ENCODE measurements around the gene SMIM8. TPM values are rescaled to one million over a fixed set of nuclear protein-coding genes. Genes with fewer than 3 reads are reported as not detected.

The SMIM8 gene
- total RNA-seq, 1 experiment from 2014 or later, result 6.6 TPM

- H4K8ac ChIP-seq (replicated peaks; ENCODE audit: insufficient read length, low read depth, low read length), result no peak overlapping the region
- no peak for DNase-seq
- no peak overlapping the region for H3K27ac Mint-ChIP-seq
Observed at GRCh38 chr6:87281426-87281825, 41.0 kb upstream of the SMIM8 start.

More at GRCh38 chr6:87281426-87281825, 41.0 kb upstream of the SMIM8 start:
- H3K23me2 ChIP-seq (ENCODE audit: insufficient read length, low read depth, low read length, poor library complexity, severe bottlenecking), result no peaks in the 10 kb centered on the region
- no peaks in the 10 kb centered on the region for H3K27me3 ChIP-seq (ENCODE audit: insufficient read depth, low read length)
- H3K79me1 ChIP-seq (ENCODE audit: insufficient read depth, low read depth, low read length, poor library complexity, severe bottlenecking), result no peaks in the 10 kb centered on the region
- H2AK5ac ChIP-seq (ENCODE audit: insufficient read length, low read length), result no peak overlapping the region
- no peak overlapping the region for H2BK20ac ChIP-seq (ENCODE audit: low read depth, low read length, poor library complexity, severe bottlenecking)
- H2BK120ac ChIP-seq (ENCODE audit: low read depth, low read length, poor library complexity, severe bottlenecking), result no peak overlapping the region
- H3K27ac ChIP-seq (ENCODE audit: insufficient read length, low read depth, low read length), result no peak overlapping the region
- H4K91ac ChIP-seq (ENCODE audit: insufficient read length, low read depth, low read length), result no peak overlapping the region
- H3K18ac ChIP-seq (ENCODE audit: insufficient read length, low read depth, low read length), result no peak overlapping the region
- no peak overlapping the region for H3K56ac ChIP-seq (ENCODE audit: insufficient read length, low read depth, low read length)
- H2BK15ac ChIP-seq (ENCODE audit: low read depth, low read length), result no peak overlapping the region
- H3K9me3 ChIP-seq (ENCODE audit: control insufficient read depth, low read depth, low read length), result no peaks in the 10 kb centered on the region
- Mint-ChIP-seq H3K9me3 (no peaks in the 10 kb centered on the region), H3K4me3 (no peak overlapping the region), H3K4me1 (no peaks in the 10 kb centered on the region), H3K36me3 (ENCODE audit: insufficient read depth in 1 of 3, low read depth in 3 of 3) (no peaks in the 10 kb centered on the region), H3K27me3 (ENCODE audit: low read depth) (no peaks in the 10 kb centered on the region; the same call in 1 of the 2 replicates)
- H2AFZ ChIP-seq (ENCODE audit: low read length), result no peak overlapping the region
- H3K23ac ChIP-seq (ENCODE audit: insufficient read length, low read depth, low read length), result no peak overlapping the region
- H4K20me1 ChIP-seq (ENCODE audit: control insufficient read depth, insufficient read depth, insufficient read length), result no peaks in the 10 kb centered on the region
- TF ChIP-seq CTCF (conservative IDR thresholded peaks at IDR 0.05), result no peak
- H2BK12ac ChIP-seq (ENCODE audit: insufficient read length, low read depth, low read length), result no peak overlapping the region
- H4K5ac ChIP-seq (ENCODE audit: insufficient read length, low read depth, low read length), result no peak overlapping the region
- H3K4me2 ChIP-seq (ENCODE audit: insufficient read depth, insufficient read length, low read length), result no peak overlapping the region
- H3T11ph ChIP-seq (ENCODE audit: low read length), result no peak overlapping the region
- H3K4ac ChIP-seq (ENCODE audit: low read depth, low read length), result no peak overlapping the region
- no CpG with 5 or more reads among the region's 1 CpG for WGBS (ENCODE audit: extremely low coverage, insufficient read length, low lambda C conversion rate)
- H3K79me2 ChIP-seq (ENCODE audit: insufficient read depth, low read length), result no peaks in the 10 kb centered on the region
- no peak overlapping the region for H3K9ac ChIP-seq (ENCODE audit: extremely low read depth, insufficient read length, low read length)
- no peak overlapping the region for H2BK5ac ChIP-seq (ENCODE audit: insufficient read length, low read length)
- no peak overlapping the region for H3K14ac ChIP-seq (ENCODE audit: insufficient read depth, low read length)
- peaks cover 2% of the 10 kb centered on the region; the same call in 1 of the 2 replicates for H3K4me1 ChIP-seq (ENCODE audit: insufficient read depth, low read length)

All from H9 (cell line).